ENCODE results near the gene ZBTB7A. TPM values are rescaled to one million over a fixed set of nuclear protein-coding genes. Genes with fewer than 3 reads are reported as not detected.

ZBTB7A gene
- total RNA-seq, 1 experiment from 2014 or later, result 25.9 TPM

GRCh38 chr19:4080473-4080872, 13.8 kb upstream of the ZBTB7A start:
- Histone ChIP-seq H3K9me3 (ENCODE audit: low read depth, low read length, poor library complexity, severe bottlenecking) (no peaks in the 10 kb centered on the region), H3K36me3 (ENCODE audit: insufficient read depth, low read length, poor library complexity, severe bottlenecking) (no peaks in the 10 kb centered on the region), H3K27me3 (replicated peaks; ENCODE audit: insufficient read depth, low read depth, low read length, poor library complexity) (no peaks in the 10 kb centered on the region), H3K4me1 (ENCODE audit: insufficient read depth, low read length, poor library complexity, severe bottlenecking) (peaks cover 5% of the 10 kb centered on the region), H3K4me3 (ENCODE audit: low read depth, low read length, poor library complexity, severe bottlenecking) (no peak overlapping the region), H3K27ac (ENCODE audit: low read depth, low read length, poor library complexity, severe bottlenecking) (no peak overlapping the region)
- no peak for DNase-seq (ENCODE audit: low spot score)
- POLR2A ChIA-PET (ENCODE audit: low non-redundant PET), result no interaction called here
- intact Hi-C loops (cut with micrococcal nuclease; ENCODE audit: unreplicated experiment), result no loop called here
- TF ChIP-seq CTCF (conservative IDR thresholded peaks at IDR 0.05; ENCODE audit: low read depth, low read length) (no peak), EZH2 (IDR thresholded peaks at IDR 0.05; ENCODE audit: borderline replicate concordance, low read depth, low read length, poor library complexity, severe bottlenecking) (no peak)
- CTCF ChIA-PET, result no interaction called here
- no TSS peak for BruUV-seq (replicated peaks)

GRCh38 chr19:4077800-4078684, 11.3 kb upstream of the ZBTB7A start:
- H3K4me1 ChIP-seq (ENCODE audit: insufficient read depth, low read length, poor library complexity, severe bottlenecking), result peaks cover 5% of the 10 kb centered on the region
- no TSS peak for BruUV-seq (replicated peaks)
- intact Hi-C loops (cut with micrococcal nuclease; ENCODE audit: unreplicated experiment), result no loop called here

GRCh38 chr19:4077007-4077374, 10.3 kb upstream of the ZBTB7A start:
- no TSS peak for BruUV-seq (replicated peaks)
- no peak for DNase-seq (ENCODE audit: low spot score)
- H3K4me1 ChIP-seq (ENCODE audit: insufficient read depth, low read length, poor library complexity, severe bottlenecking), result peaks cover 5% of the 10 kb centered on the region
- CTCF ChIA-PET, result interaction anchor here (0.6 kb wide), 1 partner anchor 63 kb away, joined by 6 read pairs; no protein-coding TSS in a partner anchor
- TF ChIP-seq EZH2 (IDR thresholded peaks at IDR 0.05; ENCODE audit: borderline replicate concordance, low read depth, low read length, poor library complexity, severe bottlenecking), result no peak
- TF ChIP-seq CTCF (conservative IDR thresholded peaks at IDR 0.05; ENCODE audit: low read depth, low read length), result no peak
- intact Hi-C loops (cut with micrococcal nuclease; ENCODE audit: unreplicated experiment), result no loop called here
- POLR2A ChIA-PET (ENCODE audit: low non-redundant PET), result no interaction called here
- no peaks in the 10 kb centered on the region for H3K27me3 ChIP-seq (replicated peaks; ENCODE audit: insufficient read depth, low read depth, low read length, poor library complexity)
- no peaks in the 10 kb centered on the region for H3K9me3 ChIP-seq (ENCODE audit: low read depth, low read length, poor library complexity, severe bottlenecking)
- no peak overlapping the region for H3K27ac ChIP-seq (ENCODE audit: low read depth, low read length, poor library complexity, severe bottlenecking)
- H3K4me3 ChIP-seq (ENCODE audit: low read depth, low read length, poor library complexity, severe bottlenecking), result no peak overlapping the region
- no peaks in the 10 kb centered on the region for H3K36me3 ChIP-seq (ENCODE audit: insufficient read depth, low read length, poor library complexity, severe bottlenecking)

More at GRCh38 chr19:4077800-4078684, 11.3 kb upstream of the ZBTB7A start:
- POLR2A ChIA-PET (ENCODE audit: low non-redundant PET), result interaction anchor here (0.7 kb wide), 1 partner anchor 1762 kb away, joined by 4 read pairs; the partner anchor contains the start of gene FUT6
- CTCF ChIA-PET, result no interaction called here
- H3K36me3 ChIP-seq (ENCODE audit: insufficient read depth, low read length, poor library complexity, severe bottlenecking), result no peaks in the 10 kb centered on the region
- no peak for DNase-seq (ENCODE audit: low spot score)
- no peaks in the 10 kb centered on the region for H3K9me3 ChIP-seq (ENCODE audit: low read depth, low read length, poor library complexity, severe bottlenecking)
- H3K27me3 ChIP-seq (replicated peaks; ENCODE audit: insufficient read depth, low read depth, low read length, poor library complexity), result no peaks in the 10 kb centered on the region
- H3K4me3 ChIP-seq (ENCODE audit: low read depth, low read length, poor library complexity, severe bottlenecking), result peak overlapping the region; percentile 47
- peak overlapping the region; percentile 56 for H3K27ac ChIP-seq (ENCODE audit: low read depth, low read length, poor library complexity, severe bottlenecking)
- no peak for TF ChIP-seq CTCF (conservative IDR thresholded peaks at IDR 0.05; ENCODE audit: low read depth, low read length)
- no peak for TF ChIP-seq EZH2 (IDR thresholded peaks at IDR 0.05; ENCODE audit: borderline replicate concordance, low read depth, low read length, poor library complexity, severe bottlenecking)

Measured in A673 (cell line).